ENCODE measurements around the gene ZSCAN10. TPM values are rescaled to one million over a fixed set of nuclear protein-coding genes. Genes with fewer than 3 reads are reported as not detected.
A peak's percentile ranks its signal among the peaks of the same experiment; 100 is the strongest.

The ZSCAN10 gene
- total RNA-seq, 4 donors from 2014 or later, result not detected

- no peak for DNase-seq
- no peak for TF ChIP-seq POLR2A (IDR thresholded peaks at IDR 0.05)
- peak in 3 of 6 experiments; percentile 26 to 31 (median 27) for TF ChIP-seq CTCF (IDR thresholded peaks at IDR 0.05)
- Histone ChIP-seq H3K27ac (no peak overlapping the region), H3K9me3 (no peaks in the 10 kb centered on the region), H3K4me3 (replicated peaks in 1 of 3) (no peak overlapping the region), H3K27me3 (no peaks in the 10 kb centered on the region), H3K4me1 (peaks cover 0 to under 1% of the 10 kb centered on the region in 2 donors), H3K36me3 (no peaks in the 10 kb centered on the region)
- intact Hi-C loops (cut with DNase I), result no loop called here
- WGBS, 2 donors, result 91 to 93% methylated on average over 22 of the region's 22 CpGs
These were observed 4.6 kb downstream of the ZSCAN10 start for GRCh38 chr16:3094289-3095027.

GRCh38 chr16:3092501-3092941 is 6.6 kb downstream of the ZSCAN10 start:
- Histone ChIP-seq H3K36me3 (no peaks in the 10 kb centered on the region), H3K27ac (no peak overlapping the region), H3K9me3 (no peaks in the 10 kb centered on the region), H3K4me3 (replicated peaks in 1 of 3) (no peak overlapping the region), H3K27me3 (no peaks in the 10 kb centered on the region), H3K4me1 (peaks cover 7 to 16% of the 10 kb centered on the region in 2 donors)
- TF ChIP-seq CTCF (IDR thresholded peaks at IDR 0.05), result no peak
- no peak for TF ChIP-seq POLR2A (IDR thresholded peaks at IDR 0.05)
- DNase-seq, result no peak
- intact Hi-C loops (cut with DNase I), result no loop called here
- WGBS, 2 donors, result 58 to 83% methylated on average over 11 to 17 of the region's 20 CpGs

GRCh38 chr16:3091551-3091950 is 7.5 kb downstream of the ZSCAN10 start:
- WGBS, 2 donors, result 87 to 89% methylated on average over 8 of the region's 8 CpGs
- TF ChIP-seq CTCF (IDR thresholded peaks at IDR 0.05) (no peak), POLR2A (IDR thresholded peaks at IDR 0.05) (no peak)
- no peaks in the 10 kb centered on the region for H3K27me3 ChIP-seq
- DNase-seq, result no peak
- H3K36me3 ChIP-seq, result no peaks in the 10 kb centered on the region
- peaks cover 7 to 17% of the 10 kb centered on the region in 2 donors for H3K4me1 ChIP-seq
- no peak overlapping the region for H3K4me3 ChIP-seq (replicated peaks in 1 of 3)
- intact Hi-C loops (cut with DNase I), result no loop called here
- no peaks in the 10 kb centered on the region for H3K9me3 ChIP-seq
- no peak overlapping the region for H3K27ac ChIP-seq

- H3K27me3 ChIP-seq, result no peaks in the 10 kb centered on the region
- DNase-seq, result no peak
- WGBS, 2 donors, result 94 to 97% methylated on average over 51 of the region's 81 CpGs
- no peak overlapping the region for H3K27ac ChIP-seq
- H3K4me1 ChIP-seq, result peaks cover 7 to 17% of the 10 kb centered on the region in 2 donors
- intact Hi-C loops (cut with DNase I), result no loop called here
- no peaks in the 10 kb centered on the region for H3K9me3 ChIP-seq
- H3K36me3 ChIP-seq, result no peaks in the 10 kb centered on the region
- H3K4me3 ChIP-seq (replicated peaks in 1 of 3), result no peak overlapping the region
- TF ChIP-seq CTCF (IDR thresholded peaks at IDR 0.05) (no peak), POLR2A (IDR thresholded peaks at IDR 0.05) (no peak)
These were observed 9.1 kb downstream of the ZSCAN10 start for GRCh38 chr16:3089717-3090592.

Measured in thyroid gland (tissue), 4 donors.